Eye (tissue), 1 donor: Measurements from ENCODE around the gene PARD6G.

Experiments used
- DNase-seq: peaks from one replicate; pipeline ENCODE4 v3.0.0-alpha.2; 2015

PARD6G gene

GRCh38 chr18:80187956-80188642 is 59.2 kb downstream of the PARD6G start:
- DNase-seq, result no peak

DNA sequence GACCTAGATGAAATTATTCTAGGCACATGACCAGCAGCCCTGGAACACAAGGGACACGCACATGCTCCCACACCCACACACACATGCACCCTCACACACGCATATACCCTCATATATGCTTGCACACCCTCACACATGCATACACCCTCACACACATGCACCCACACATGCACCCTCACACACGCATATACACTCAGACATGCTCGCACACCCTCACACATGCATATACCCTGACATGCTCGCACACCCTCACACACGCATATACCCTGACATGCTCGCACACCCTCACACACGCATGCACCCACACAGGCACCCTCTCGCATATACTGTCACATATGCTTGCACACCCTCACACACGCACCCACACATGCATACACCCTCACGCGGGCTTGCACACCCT is 61.8 kb downstream of the PARD6G start:
- no peak for DNase-seq

DNA sequence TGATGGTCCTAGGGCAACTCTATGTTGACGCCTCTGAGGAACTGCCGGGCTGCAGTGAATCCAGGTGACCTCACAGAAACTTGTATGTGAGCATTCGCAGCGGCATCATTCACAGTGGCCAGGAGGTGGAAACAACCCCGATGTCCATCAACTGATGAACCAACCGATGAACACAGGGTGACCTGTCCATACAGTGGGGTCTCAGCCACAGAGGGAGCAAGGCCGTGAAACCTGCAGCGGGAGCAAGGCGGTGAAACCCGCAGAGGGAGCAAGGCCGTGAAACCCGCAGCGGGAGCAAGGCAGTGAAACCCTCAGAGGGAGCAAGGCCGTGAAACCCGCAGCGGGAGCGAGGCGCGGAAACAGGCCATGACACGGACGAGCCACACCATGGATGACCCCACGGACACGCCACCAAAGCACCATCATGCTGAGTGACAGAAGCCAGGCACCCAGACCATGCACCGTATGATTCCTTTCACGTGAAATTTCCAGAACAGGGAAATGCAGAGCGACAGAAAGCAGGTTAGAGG is 63.0 kb downstream of the PARD6G start:
- no peak for DNase-seq

DNA sequence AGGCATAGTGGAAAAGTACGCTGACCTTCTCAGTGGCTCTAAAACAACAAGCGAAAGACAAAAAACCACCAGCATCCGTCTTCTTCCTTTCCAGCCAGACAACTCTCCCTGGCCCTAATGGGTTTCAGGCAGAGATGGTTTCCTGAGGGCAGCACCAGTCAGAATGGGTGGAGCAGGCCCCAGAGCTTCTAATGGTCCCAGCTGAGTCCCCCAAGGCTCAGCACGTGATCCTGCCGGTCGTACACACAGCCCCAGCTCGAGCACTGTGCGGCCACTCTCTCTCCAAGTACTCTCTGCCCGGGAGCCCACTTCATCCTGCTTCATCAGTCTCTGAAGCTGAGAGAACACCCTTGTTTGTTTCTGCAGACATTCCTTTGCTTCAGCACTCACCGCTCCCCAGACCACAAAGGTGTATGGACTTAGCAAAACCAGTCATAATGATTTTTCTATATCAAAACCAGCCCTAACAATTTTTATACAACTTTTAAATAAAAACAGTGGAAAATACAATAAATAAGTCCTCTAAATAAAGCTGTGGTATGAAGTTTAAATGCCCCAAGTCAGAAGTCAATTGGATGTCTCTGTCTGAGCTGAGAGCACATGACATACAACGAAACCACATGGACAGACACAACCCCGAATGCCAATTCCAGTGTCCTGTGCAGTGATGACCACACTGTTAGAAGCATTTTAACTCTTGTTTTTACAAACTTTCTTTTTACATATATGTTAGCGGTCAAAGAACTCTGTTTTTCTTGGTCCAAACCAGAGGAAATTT is 63.9 kb downstream of the PARD6G start:
- DNase-seq, result no peak

- DNase-seq, result no peak
Measured at GRCh38 chr18:80182855-80183254, 64.5 kb downstream of the PARD6G start.

DNA sequence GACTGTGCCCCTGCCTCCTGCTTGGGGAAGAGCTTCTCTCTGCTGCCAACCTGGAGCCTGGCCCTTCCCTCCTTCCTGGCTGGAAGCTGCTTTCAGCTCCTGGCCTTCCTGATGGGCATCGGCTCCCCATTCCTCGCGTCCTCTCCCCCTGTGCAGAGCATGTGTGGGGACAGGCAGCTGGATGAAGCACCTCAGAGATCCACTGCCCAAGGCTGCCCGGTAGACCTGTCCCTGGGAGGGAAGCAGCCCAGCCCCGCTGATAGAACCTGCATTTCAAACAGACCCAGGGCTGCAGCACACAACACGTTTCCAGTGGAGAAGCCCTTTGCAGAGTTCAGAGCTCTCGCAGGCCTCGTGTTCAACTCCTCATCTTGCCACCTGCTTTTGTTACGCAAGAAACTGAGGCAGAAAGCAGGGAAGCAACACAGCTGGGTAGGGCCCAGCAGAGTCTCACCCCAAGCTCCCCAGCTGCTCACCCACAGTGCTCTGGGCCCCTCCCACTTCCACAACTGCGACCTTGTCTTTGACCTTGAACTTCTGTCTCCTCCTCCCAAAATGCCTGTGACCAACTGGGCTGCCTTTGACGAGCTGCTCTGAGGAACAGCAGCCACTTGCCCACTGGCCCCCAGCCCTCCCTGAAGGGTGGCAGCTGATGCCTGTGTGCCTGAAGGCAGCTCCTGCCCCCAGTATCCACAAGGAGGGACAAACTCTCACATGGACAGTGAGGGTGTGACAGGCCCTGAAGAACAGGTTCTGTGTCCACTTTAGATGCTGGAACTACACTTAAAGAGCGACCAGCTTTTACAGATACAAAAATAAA is 65.5 kb downstream of the PARD6G start:
- no peak for DNase-seq

DNA sequence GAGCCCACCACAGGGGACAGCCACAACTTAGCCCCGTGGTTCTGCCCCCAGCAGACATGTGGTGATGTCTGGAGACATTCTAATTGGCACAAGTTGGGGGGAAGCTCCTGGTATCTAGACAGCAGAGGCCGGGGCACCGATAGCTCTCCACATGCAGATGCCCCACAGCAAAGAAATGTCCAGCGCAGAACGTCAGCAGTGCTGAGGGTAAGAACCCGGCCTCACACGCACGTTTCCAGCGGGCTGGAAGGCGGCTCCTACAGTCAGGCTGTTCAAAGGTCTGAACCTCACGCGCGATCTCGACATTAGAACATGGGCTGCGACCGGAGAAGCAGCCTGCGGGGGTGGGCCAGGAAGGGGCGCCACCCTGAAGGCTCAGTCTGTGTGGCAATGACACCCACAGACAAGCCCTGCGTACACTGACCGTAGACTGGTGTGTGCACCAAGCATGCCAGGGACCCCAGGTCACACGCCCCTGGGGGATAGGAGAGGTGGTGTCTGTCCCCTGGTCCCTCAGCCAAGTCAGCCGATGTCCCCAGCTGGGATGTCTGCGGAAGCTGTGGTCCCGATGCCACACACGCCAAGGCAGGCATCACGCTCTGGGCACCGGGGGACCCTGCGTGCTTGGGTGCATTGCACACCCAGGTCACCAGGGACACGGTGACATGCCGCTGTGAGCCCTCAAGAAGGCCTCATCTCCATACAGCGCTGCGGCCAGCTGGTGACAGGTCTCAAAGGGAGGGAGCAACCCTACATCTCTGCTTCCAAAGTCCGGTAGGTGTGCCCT is 66.3 kb downstream of the PARD6G start:
- DNase-seq, result no peak

DNA sequence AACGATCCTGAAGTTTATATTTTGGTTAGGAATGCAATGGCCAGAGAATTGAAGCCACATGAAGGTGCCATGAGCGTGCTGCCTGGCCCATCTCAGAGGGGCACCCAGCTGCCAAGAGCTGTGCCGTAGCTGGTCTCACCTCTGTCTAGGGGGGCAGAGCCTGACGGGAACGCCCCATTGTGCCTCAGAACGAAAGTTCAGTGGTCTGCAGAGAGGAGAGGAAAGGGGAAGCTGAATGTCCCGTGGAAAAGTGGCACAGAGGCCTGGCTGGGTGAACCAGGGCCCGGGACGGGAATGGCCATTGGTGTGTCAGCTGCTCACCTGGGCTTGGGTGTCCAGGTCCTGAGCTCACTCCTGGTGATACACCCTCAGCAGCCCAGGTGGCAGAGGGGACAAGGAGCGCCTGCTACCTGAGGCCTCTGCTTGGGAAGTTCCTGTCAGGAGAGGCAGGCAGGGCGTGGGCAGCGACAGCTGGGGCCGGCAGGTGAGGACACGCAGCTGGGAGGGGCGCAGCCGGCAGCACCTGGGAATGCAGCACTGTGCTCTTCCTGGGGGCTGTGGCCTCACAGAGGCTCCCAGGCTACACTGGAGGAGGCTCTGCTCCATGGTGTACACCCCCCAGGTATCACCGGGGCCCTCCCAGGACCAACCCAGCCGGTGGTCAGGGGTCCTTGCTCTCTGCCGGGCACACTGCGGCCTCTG is 67.3 kb downstream of the PARD6G start:
- DNase-seq, result no peak

- DNase-seq, result no peak
Measured at GRCh38 chr18:80178935-80179818, 68.1 kb downstream of the PARD6G start.

DNA sequence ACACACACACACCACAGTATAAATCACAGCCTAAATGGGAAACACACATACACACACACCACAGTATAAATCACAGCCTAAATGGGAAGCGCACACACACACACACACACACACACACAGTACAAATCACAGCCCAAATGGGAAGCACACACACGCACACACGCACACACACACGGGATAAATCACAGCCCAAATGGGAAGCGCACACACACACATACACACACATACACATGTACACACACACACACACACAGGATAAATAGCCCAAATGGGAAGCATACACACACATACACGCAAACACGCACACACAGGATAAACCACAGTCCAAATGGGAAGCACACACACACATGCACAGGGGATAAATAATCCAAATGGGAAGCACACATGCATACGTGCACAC is 70.2 kb downstream of the PARD6G start:
- DNase-seq, result no peak

GRCh38 chr18:80176334-80177073 is 70.8 kb downstream of the PARD6G start:
- DNase-seq, result no peak

- DNase-seq, result no peak
Measured at GRCh38 chr18:80175451-80176204, 71.7 kb downstream of the PARD6G start.

DNA sequence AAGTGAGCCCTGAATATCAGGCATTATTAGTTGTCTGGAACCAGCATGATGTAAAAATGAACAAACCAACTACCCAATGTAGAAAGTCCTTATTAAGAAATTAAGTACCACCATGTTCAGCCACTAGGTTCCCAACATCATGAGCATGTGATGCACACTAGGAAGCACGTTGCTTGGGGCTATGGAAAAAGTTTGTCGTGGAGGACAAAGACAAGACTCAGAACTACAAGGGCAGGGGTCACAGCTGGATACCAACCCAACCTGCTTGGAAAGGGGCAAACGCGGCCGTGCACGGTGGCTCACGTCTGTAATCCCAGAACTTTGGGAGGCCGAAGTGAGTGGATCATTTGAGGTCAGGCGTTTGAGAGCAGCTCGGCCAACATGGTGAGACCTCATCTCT is 74.3 kb downstream of the PARD6G start:
- no peak for DNase-seq

- DNase-seq, result no peak
Measured at GRCh38 chr18:80172056-80172455, 75.3 kb downstream of the PARD6G start.

DNA sequence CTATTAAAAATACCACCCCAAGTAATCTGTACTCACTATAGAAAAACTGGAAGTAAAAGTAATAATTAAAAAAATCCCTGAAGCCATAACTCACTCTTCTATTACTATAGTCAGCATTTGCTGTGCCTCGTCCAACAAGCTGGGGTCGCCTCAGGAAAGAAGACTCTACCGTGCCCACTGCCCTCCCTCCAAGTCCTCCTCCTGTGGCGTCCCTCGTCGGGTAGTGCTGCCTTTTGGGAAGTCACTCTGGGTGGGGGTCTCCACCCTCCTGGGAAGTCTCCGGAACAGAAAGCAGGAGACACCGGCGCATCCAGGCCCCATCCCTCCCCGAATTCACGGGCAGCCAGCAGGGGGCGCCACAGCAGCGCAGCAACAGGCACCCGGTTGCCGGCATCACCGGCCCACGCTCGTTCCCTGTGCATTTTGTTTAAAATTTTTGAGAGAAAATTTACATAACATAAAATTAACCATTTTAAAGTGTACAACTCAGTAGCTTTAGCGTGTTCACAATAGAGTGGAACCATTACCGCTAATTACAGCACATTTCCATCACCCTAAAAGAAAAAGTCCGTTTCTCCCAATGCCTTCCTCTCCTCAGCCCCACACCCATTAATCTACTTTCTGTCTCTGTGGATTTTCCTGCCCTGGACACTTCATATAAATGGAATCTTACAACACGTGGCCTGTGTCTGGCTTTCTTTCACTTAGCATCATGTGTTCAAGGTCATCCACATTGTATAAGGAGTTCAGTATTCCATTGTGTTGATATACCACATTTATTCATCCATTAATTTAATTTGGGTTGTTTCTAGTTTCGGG is 76.1 kb downstream of the PARD6G start:
- DNase-seq, result no peak

DNA sequence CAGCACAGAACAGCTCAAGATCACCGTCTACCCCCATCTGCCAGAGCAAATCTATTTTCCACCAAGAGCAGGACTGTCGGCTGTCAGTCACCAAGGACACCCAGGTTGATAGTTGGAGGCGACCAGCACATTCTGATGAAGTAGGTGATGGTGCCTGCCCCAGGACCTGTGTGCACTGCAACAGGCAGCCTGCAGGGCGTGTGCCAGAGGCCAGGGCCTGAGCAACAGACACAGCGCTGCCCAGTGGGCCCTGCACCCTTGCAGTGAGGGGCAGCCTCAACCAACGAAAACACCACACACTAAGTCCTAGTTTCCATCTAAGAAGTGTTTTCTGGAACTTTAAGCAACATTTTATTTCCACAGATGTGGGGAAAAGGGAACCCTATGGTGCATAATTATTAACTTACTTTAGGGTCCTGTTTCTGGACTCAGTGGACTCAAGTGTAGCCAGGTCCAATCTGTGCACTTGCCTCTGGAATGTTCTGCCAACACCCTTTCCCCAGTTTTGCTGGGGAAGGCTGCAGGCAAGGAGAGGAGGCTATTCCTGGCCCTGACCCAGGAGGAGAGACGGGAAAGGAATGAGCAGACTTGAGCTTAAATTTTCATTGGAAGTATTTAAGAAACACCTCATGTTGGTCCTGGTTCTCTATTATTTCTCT is 76.8 kb downstream of the PARD6G start:
- DNase-seq, result no peak

GRCh38 chr18:80169607-80170006 is 77.7 kb downstream of the PARD6G start:
- DNase-seq, result peak; percentile 50

DNA sequence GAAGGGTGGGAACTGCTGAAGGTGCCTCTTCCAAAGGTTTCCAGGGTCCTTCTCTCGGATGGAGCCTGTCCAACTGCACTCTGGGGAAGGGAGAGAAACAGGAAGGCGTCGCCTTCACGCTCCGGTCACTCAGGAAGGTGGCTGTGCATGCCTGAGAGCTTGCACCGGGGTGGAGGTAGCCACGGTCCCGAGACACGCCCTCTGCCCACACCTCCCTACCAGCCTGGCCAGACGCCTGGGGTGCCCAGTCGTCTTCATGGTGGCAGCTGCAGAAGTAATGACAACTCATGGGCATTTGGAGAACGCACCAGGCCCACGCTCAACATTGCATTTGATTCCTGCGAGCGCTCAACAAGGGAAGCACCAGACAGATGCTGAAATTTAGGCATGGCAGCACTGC is 78.3 kb downstream of the PARD6G start:
- DNase-seq, result no peak
